Dendritic cell treated with granulocyte-macrophage colony-stimulating factor and Interleukin-4, amounts not matched to agents 40 ng/mL and 50 ng/mL, for 4 days (primary cell): ENCODE measurements around the gene YTHDF1.
"Not testable (repeated sequence)": the region's sequence is repeated elsewhere in the genome, so short reads cannot be mapped to it uniquely, and the experiment has no call there.

Experiments
- H3K27ac Mint-ChIP-seq: one replicate; pipeline ENCODE4 v1.8.0; 2022; ENCODE audit warnings: mild to moderate bottlenecking, mixed read lengths
- H3K27me3 Mint-ChIP-seq: one replicate; pipeline ENCODE4 v1.8.0; 2022; ENCODE audit warnings: mild to moderate bottlenecking, mixed read lengths
- H3K36me3 Mint-ChIP-seq: one replicate; pipeline ENCODE4 v1.8.0; 2022; ENCODE audit warnings: low read depth, mixed read lengths
- H3K4me1 Mint-ChIP-seq: one replicate; pipeline ENCODE4 v1.8.0; 2022; ENCODE audit warnings: low read depth, mixed read lengths
- H3K4me3 Mint-ChIP-seq: one replicate; pipeline ENCODE4 v1.8.0; 2022; ENCODE audit warnings: mild to moderate bottlenecking, moderate library complexity, mixed read lengths
- H3K9me3 Mint-ChIP-seq: one replicate; pipeline ENCODE4 v1.8.0; 2022; ENCODE audit warnings: mixed read lengths
- intact Hi-C: fragments of 100-400 bp; cut with micrococcal nuclease; formaldehyde crosslinking; loops from one replicate; pipeline ENCODE4 v1.15.0; 2022

Gene YTHDF1

DNA sequence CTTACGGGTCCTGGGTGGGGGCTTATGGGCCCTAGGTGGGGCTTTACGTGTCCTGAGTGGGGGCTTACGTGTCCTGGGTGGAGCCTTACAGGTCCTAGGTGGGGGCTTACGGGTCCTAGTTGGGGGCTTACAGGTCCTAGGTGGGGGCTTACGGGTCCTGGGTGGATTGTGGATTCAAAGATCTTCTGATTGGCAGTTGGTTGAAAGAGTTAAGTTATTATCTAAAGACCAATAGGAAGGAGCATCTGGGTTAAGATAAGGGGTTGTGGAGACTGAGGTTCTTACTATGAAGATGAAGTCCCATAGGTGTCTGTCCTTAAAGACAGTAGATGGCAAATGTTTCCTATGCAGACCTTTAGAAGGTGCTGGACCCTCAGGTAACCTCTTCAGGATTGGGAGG, 11.3 kb upstream of the YTHDF1 start:
- Mint-ChIP-seq H3K27me3 (peaks cover 43% of the 10 kb centered on the region), H3K27ac (no peak overlapping the region), H3K4me3 (no peak overlapping the region), H3K36me3 (no peaks in the 10 kb centered on the region), H3K4me1 (no peaks in the 10 kb centered on the region), H3K9me3 (no peaks in the 10 kb centered on the region)
- intact Hi-C loops = no loop called here

DNA sequence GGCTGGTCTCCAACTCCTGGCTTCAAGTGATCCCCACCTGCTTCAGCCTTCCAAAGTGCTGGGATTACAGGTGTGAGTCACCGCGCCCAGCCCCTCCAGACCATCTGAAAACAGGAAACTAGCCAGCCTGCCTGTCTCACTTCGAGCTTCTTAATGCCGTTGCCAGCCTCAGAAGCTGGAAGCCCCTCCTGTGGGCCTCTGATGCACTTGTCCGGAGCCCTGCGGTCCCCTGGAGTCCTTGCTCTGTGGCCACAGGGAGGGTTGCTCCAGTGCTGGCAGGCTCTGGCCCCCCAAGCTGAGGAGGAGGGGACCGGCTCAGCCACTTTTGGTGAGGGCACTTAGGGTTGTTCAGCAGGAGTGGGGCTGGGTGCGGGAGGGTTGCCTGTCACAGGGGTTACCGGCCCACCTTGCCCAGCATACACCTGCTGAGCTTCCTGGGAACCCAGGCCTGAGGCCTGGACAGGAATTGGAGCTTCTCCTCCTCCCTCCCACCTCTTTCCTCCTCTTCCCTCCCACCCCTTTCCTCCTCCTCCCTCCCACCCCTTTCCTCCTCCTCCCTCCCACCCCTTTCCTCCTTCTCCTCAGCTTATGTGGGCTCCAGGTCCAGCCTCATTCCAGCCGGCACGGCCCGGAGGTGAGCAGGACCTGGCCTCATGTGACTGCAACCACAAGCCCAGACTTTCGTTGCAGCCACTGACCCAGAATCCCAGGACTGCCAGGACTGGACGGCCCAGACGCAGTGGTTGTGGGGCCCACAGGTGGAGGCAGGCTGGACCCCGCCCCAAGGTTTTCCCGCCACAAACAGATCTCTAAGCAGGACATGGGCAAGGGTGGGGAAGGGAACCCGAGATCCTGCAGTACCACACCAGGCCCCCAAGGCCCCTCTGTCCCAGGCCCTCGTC, 10.4 kb upstream of the YTHDF1 start:
- H3K27ac Mint-ChIP-seq = no peak overlapping the region
- H3K27me3 Mint-ChIP-seq = peaks cover 36% of the 10 kb centered on the region
- no peak overlapping the region for H3K4me3 Mint-ChIP-seq
- H3K4me1 Mint-ChIP-seq = no peaks in the 10 kb centered on the region
- no peaks in the 10 kb centered on the region for H3K9me3 Mint-ChIP-seq
- intact Hi-C loops = no loop called here
- no peaks in the 10 kb centered on the region for H3K36me3 Mint-ChIP-seq

GRCh38 chr20:63225082-63225454, 9.1 kb upstream of the YTHDF1 start:
- Mint-ChIP-seq H3K27ac (no peak overlapping the region), H3K9me3 (no peaks in the 10 kb centered on the region), H3K36me3 (no peaks in the 10 kb centered on the region), H3K4me1 (no peaks in the 10 kb centered on the region), H3K4me3 (no peak overlapping the region), H3K27me3 (peaks cover 33% of the 10 kb centered on the region)
- intact Hi-C loops = no loop called here

- H3K27me3 Mint-ChIP-seq = peaks cover 32% of the 10 kb centered on the region
- no peak overlapping the region for H3K27ac Mint-ChIP-seq
- H3K9me3 Mint-ChIP-seq = no peaks in the 10 kb centered on the region
- H3K4me3 Mint-ChIP-seq = no peak overlapping the region
- intact Hi-C loops = loop anchor here (5.0 kb wide), 1 partner anchor 158 kb away; no protein-coding TSS in a partner anchor
- no peaks in the 10 kb centered on the region for H3K36me3 Mint-ChIP-seq
- no peaks in the 10 kb centered on the region for H3K4me1 Mint-ChIP-seq
Measured at GRCh38 chr20:63224412-63225081, 8.6 kb upstream of the YTHDF1 start.

DNA sequence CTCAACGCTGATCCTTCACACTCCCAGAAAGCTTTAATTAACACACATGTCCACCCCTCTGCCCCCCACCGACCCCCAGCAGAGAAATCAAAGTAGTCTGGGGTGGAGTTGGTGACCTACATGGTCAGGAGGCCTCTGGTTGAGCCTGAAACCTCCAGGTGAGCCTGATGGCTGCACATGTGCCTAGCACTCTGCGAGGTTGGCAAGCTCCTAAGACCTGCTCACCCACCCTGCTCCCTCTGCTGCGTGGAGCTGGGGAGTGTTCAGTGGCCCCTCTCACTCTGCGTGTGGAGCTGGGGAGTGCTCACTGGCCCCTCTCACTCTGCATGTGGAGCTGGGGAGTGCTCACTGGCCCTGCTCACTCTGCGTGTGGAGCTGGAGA, 7.9 kb upstream of the YTHDF1 start:
- H3K9me3 Mint-ChIP-seq = no peaks in the 10 kb centered on the region
- H3K4me1 Mint-ChIP-seq = no peaks in the 10 kb centered on the region
- intact Hi-C loops = loop anchor here (5.0 kb wide), 1 partner anchor 158 kb away; no protein-coding TSS in a partner anchor
- H3K4me3 Mint-ChIP-seq = no peak overlapping the region
- H3K27me3 Mint-ChIP-seq = peaks cover 24% of the 10 kb centered on the region
- H3K27ac Mint-ChIP-seq = no peak overlapping the region
- no peaks in the 10 kb centered on the region for H3K36me3 Mint-ChIP-seq

DNA sequence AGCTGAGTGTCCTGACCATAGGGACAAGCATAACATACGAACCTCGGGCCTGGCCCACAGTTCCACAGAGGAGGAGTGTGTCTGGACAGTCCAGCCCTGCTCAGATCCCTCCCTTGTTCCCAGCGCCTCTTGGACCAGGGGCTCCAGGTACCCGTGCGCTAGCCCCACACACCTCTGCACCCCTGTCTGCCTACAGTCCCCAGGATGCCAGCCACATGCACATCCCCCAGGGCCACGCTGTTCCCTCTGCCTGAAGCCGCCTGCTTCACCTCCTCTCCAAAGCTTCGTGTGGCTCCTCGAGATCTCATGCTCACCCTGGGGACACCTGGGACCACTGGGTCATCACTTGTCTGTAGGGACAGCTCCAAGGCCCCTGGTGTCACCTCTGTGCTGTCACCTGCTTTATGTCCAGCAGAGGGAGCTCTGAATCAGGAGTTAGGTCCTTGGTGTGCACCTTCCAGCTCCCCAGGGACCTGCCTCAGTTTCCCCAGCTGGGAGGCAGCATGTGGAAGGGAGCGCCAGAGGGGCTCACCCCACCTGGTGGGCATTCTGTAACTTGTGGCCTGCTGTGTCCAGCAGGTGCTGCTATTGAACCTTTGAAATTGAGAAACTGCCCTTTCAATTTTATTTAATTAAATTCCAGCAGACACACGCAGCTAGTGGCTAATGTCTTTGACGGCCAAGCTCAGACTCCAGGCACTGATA, 7.3 kb upstream of the YTHDF1 start:
- peaks cover 19% of the 10 kb centered on the region for H3K27me3 Mint-ChIP-seq
- intact Hi-C loops = loop anchor here (5.0 kb wide), 1 partner anchor 159 kb away; no protein-coding TSS in a partner anchor
- H3K27ac Mint-ChIP-seq = no peak overlapping the region
- no peaks in the 10 kb centered on the region for H3K36me3 Mint-ChIP-seq
- no peaks in the 10 kb centered on the region for H3K9me3 Mint-ChIP-seq
- no peaks in the 10 kb centered on the region for H3K4me1 Mint-ChIP-seq
- no peak overlapping the region for H3K4me3 Mint-ChIP-seq

DNA sequence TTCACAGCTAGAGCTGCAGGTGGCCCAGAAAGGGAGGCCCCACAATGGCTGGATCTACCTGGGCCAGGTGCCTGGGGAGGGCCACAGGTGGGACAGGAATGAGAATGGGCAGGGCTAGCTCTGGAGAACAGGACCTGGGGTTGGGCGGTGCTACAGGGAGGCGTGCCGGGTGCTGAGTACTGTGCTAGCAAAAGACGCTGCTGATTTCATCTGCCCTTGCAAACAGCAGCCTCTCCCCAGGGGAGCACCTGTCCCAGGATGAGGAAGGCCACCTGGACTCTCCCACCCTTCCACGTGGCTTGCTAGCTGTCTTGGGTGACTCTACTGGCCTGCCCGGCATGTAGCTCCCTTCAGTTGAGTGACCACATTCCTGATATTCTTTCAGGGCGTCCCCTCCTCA, 6.6 kb upstream of the YTHDF1 start:
- H3K27ac Mint-ChIP-seq = no peak overlapping the region
- no peak overlapping the region for H3K4me3 Mint-ChIP-seq
- intact Hi-C loops = loop anchor here (5.0 kb wide), 1 partner anchor 160 kb away; no protein-coding TSS in a partner anchor
- H3K27me3 Mint-ChIP-seq = peaks cover 17% of the 10 kb centered on the region
- no peaks in the 10 kb centered on the region for H3K36me3 Mint-ChIP-seq
- H3K9me3 Mint-ChIP-seq = no peaks in the 10 kb centered on the region
- H3K4me1 Mint-ChIP-seq = no peaks in the 10 kb centered on the region

DNA sequence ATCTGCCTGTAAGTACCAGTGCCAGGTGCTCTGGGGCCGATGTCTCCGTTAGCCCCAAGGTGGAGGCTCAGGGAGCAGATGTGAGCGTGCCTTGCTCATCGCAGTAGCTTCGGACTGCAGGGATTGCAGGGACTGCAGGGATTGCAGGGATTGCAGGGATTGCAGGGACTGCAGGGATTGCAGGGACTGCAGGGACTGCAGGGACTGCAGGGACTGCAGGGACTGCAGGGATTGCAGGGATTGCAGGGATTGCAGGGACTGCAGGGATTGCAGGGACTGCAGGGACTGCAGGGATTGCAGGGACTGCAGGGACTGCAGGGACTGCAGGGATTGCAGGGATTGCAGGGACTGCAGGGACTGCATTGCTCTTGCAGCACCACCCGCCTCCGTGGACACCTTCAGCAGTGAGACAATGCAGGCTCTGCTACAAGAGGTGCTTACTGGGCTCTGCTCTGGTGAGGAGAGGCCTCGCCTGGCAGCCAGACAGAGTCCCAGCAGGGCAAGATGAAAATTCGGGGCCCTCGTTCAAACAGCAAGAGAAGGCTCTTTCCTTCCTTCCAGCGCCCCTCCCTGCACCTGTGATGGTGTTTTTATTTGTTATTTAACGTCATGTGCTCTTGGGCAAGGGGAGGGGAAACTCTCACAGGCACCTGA, 5.6 kb upstream of the YTHDF1 start:
- not testable (repeated sequence) for H3K4me3 Mint-ChIP-seq, H3K27ac Mint-ChIP-seq, H3K9me3 Mint-ChIP-seq, H3K36me3 Mint-ChIP-seq, H3K4me1 Mint-ChIP-seq
- intact Hi-C loops = loop anchor here (5.0 kb wide), 1 partner anchor 161 kb away; no protein-coding TSS in a partner anchor
- peaks cover 17% of the 10 kb centered on the region for H3K27me3 Mint-ChIP-seq

DNA sequence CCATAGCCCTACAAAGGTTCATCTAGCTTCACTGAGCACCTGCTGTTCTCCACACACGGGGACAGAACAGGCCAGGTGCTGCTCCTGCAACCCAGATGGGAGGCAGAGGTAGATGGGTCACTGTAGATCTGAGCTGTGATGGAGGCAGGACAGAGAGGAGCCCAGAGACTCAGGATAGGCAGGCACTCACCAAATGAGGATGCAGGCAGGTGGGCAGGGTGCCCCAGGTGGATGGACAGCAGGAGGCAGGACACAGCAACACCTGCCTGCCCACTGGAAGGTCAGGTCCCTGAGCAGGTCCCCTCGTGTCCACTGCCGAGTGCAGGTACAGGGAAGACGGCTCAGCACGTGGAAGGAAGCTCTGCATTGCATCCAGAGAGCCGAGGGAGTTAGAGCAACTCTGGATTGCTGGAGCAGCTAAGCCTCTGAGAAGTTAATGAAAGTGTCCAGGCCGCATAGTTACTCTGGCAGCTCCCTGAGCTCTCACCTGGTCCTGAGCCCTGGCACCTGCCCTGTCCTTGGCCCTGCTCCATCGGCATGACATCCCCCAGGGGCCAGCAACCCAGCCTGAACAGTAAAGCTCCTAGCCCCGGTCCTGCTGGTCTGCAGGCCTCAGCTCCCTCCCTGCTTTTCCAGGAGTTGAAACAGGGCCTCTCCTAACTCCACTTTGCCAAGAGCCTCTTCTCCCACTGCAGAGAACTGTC, 4.9 kb upstream of the YTHDF1 start:
- H3K27me3 Mint-ChIP-seq = peaks cover 17% of the 10 kb centered on the region
- intact Hi-C loops = loop anchor here (5.0 kb wide), 1 partner anchor 161 kb away; no protein-coding TSS in a partner anchor
- H3K4me3 Mint-ChIP-seq = no peak overlapping the region
- peaks cover 9% of the 10 kb centered on the region for H3K4me1 Mint-ChIP-seq
- no peak overlapping the region for H3K27ac Mint-ChIP-seq
- no peaks in the 10 kb centered on the region for H3K36me3 Mint-ChIP-seq
- no peaks in the 10 kb centered on the region for H3K9me3 Mint-ChIP-seq

DNA sequence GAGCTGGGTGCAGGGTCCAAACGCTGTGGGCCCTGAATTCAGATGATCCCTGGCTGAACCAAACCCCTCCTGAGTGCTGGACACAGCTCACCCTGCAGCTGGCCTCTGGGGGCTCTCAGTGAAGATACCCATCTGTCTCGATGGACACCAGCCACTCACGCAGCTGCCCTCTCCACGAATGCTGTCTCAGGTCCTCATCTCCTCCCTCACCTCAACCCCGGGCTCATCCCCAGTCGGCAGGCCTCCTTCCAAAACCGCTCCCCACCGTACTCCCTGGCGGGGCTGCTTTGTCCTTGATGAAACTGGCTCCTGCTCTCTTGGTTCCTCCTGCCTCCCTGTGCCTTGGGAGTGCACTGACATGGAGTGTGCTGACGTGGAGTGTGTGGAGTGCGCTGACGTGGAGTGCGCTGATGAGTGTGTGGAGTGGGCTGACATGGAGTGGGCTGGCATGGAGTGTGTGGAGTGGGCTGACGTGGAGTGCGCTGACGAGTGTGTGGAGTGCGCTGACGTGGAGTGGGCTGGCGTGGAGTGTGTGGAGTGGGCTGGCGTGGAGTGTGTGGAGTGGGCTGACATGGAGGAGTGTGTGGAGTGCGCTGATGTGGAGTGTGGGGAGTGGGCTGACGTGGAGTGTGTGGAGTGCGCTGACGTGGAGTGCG, 4.1 kb upstream of the YTHDF1 start:
- H3K27ac Mint-ChIP-seq = no peak overlapping the region
- no peak overlapping the region for H3K4me3 Mint-ChIP-seq
- peaks cover 17% of the 10 kb centered on the region for H3K27me3 Mint-ChIP-seq
- intact Hi-C loops = loop anchor here (5.0 to 10.0 kb wide), 2 partner anchors 162 to 1035 kb away; partner anchors contain the start of gene MTG2
- H3K4me1 Mint-ChIP-seq = peaks cover 14% of the 10 kb centered on the region
- no peaks in the 10 kb centered on the region for H3K9me3 Mint-ChIP-seq
- H3K36me3 Mint-ChIP-seq = peaks cover 7% of the 10 kb centered on the region

GRCh38 chr20:63219447-63219821, 3.5 kb upstream of the YTHDF1 start:
- no peaks in the 10 kb centered on the region for H3K9me3 Mint-ChIP-seq
- intact Hi-C loops = loop anchor here (10.0 kb wide), 1 partner anchor 1035 kb away; the partner anchor contains the start of gene MTG2
- H3K4me3 Mint-ChIP-seq = no peak overlapping the region
- H3K36me3 Mint-ChIP-seq = peaks cover 13% of the 10 kb centered on the region
- H3K27me3 Mint-ChIP-seq = peaks cover 16% of the 10 kb centered on the region
- peaks cover 19% of the 10 kb centered on the region for H3K4me1 Mint-ChIP-seq
- H3K27ac Mint-ChIP-seq = no peak overlapping the region

GRCh38 chr20:63218701-63219446, 2.9 kb upstream of the YTHDF1 start:
- Mint-ChIP-seq H3K27ac (no peak overlapping the region), H3K4me1 (peaks cover 25% of the 10 kb centered on the region), H3K36me3 (peaks cover 19% of the 10 kb centered on the region), H3K4me3 (no peak overlapping the region), H3K27me3 (peaks cover 13% of the 10 kb centered on the region), H3K9me3 (no peaks in the 10 kb centered on the region)
- intact Hi-C loops = loop anchor here (10.0 kb wide), 1 partner anchor 1034 kb away; the partner anchor contains the start of gene MTG2
